Measurements from ENCODE around the gene SLX4IP.

DNA sequence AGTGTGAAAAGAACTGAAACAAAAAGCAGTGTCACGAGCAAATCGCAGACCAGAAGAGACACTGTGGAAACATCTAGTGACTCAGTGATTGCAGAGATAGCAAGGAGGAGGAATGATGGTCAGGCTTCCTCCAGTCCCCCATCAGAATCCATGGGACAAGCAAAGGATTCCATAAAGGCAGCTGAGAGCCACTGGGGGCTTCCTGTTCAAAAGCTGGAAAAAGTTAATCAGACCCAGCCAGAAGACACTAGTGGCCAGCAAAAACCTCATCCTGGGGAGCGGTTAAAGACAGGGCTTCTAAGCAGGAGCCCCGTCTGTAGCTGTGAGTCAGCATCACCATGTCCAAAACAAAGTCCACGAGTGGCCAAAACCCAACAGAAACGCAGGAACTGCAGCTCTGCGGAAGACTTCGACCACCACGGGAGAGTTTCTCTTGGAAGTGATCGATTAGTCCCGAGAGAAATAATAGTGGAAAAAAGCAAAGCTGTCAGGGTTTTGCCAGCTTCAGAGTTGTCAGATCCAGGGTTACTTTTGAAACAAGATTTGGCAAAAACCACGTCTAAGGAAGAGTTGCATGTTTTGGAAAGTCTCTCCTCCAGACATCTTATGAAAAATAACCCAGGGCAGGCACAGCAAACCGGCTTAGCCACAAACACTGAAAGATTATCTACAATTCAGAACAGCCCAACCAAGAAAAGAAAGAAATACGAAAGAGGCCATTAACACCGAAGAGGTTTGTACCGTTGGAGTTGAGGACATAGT, 187.7 kb downstream of the SLX4IP start:
- TF ChIP-seq CTCF (IDR thresholded peaks at IDR 0.05 in 8 of 11, conservative IDR thresholded peaks at IDR 0.05 in 3 of 11) (no peak), POLR2A (IDR thresholded peaks at IDR 0.05) (no peak)
